IPS-11a (cell line): ENCODE data around the gene GNAS.
"Not testable (repeated sequence)": the region's sequence is repeated elsewhere in the genome, so short reads cannot be mapped to it uniquely, and the experiment has no call there.

Experiments used
- H3K4me3 ChIP-seq: one replicate; pipeline ENCODE4 v1.5.1; 2013; ENCODE audit warnings: low read depth, low read length, control low read depth

GNAS gene

GRCh38 chr20:58921564-58921963, 69.0 kb downstream of the GNAS start:
- H3K4me3 ChIP-seq = no peak overlapping the region

- H3K4me3 ChIP-seq = no peak overlapping the region
Observed at GRCh38 chr20:58922036-58922435, 69.5 kb downstream of the GNAS start.

GRCh38 chr20:58923117-58923712, 70.7 kb downstream of the GNAS start:
- H3K4me3 ChIP-seq = no peak overlapping the region

GRCh38 chr20:58926802-58927489, 74.4 kb downstream of the GNAS start:
- H3K4me3 ChIP-seq = no peak overlapping the region

GRCh38 chr20:58927490-58928061, 75.1 kb downstream of the GNAS start:
- no peak overlapping the region for H3K4me3 ChIP-seq

- H3K4me3 ChIP-seq = no peak overlapping the region
Observed at GRCh38 chr20:58930496-58930895, 78.0 kb downstream of the GNAS start.

GRCh38 chr20:58932170-58932569, 79.7 kb downstream of the GNAS start:
- H3K4me3 ChIP-seq = no peak overlapping the region

GRCh38 chr20:58938078-58938477, 85.6 kb downstream of the GNAS start:
- H3K4me3 ChIP-seq = no peak overlapping the region

GRCh38 chr20:58938541-58938940, 86.0 kb downstream of the GNAS start:
- H3K4me3 ChIP-seq = no peak overlapping the region

GRCh38 chr20:58941471-58941870, 89.0 kb downstream of the GNAS start:
- H3K4me3 ChIP-seq = no peak overlapping the region

- H3K4me3 ChIP-seq = no peak overlapping the region
Observed at GRCh38 chr20:58942549-58942948, 90.0 kb downstream of the GNAS start.

- no peak overlapping the region for H3K4me3 ChIP-seq
Observed at GRCh38 chr20:58944610-58945009, 92.1 kb downstream of the GNAS start.

GRCh38 chr20:58945965-58946631, 93.6 kb downstream of the GNAS start:
- H3K4me3 ChIP-seq = no peak overlapping the region

- H3K4me3 ChIP-seq = not testable (repeated sequence)
Observed at GRCh38 chr20:58947797-58948388, 95.4 kb downstream of the GNAS start.

- H3K4me3 ChIP-seq = no peak overlapping the region
Observed at GRCh38 chr20:58950603-58951002, 98.1 kb downstream of the GNAS start.

GRCh38 chr20:58953050-58953449, 100.5 kb downstream of the GNAS start:
- no peak overlapping the region for H3K4me3 ChIP-seq

GRCh38 chr20:58956078-58956477, 103.6 kb downstream of the GNAS start:
- H3K4me3 ChIP-seq = no peak overlapping the region

GRCh38 chr20:58959652-58960051, 107.1 kb downstream of the GNAS start:
- no peak overlapping the region for H3K4me3 ChIP-seq
